Spinal cord (tissue), 10 donors: Measurements from ENCODE around the gene RPA3. TPM values are rescaled to one million over a fixed set of nuclear protein-coding genes. Genes with fewer than 3 reads are reported as not detected.

Experiments used
- DNase-seq, 6 donors: peaks; one replicate each; pipeline versions ENCODE4 v3.0.0 to v3.0.0-alpha.2; 2013 to 2015; ENCODE audit warnings: low spot score in 6 of 6, low read depth in 4 of 6
- H3K27ac ChIP-seq: one replicate; pipeline ENCODE4 v1.5.1; 2013; ENCODE audit warnings: low read depth, low read length, control low read depth
- H3K27me3 ChIP-seq: one replicate; pipeline ENCODE4 v1.6.1; 2013; ENCODE audit warnings: low read length; ENCODE audit not compliant: control insufficient read depth, insufficient read depth
- H3K36me3 ChIP-seq: one replicate; pipeline ENCODE4 v1.6.1; 2013; ENCODE audit warnings: low read length; ENCODE audit not compliant: control insufficient read depth, insufficient read depth
- H3K4me1 ChIP-seq: one replicate; pipeline ENCODE4 v1.6.1; 2013; ENCODE audit warnings: low read length; ENCODE audit not compliant: control insufficient read depth, insufficient read depth
- H3K4me3 ChIP-seq: one replicate; pipeline ENCODE4 v1.5.1; 2013; ENCODE audit warnings: low read depth, low read length, control low read depth
- H3K9me3 ChIP-seq: one replicate; pipeline ENCODE4 v1.6.1; 2013; ENCODE audit warnings: low read length; ENCODE audit not compliant: control insufficient read depth, insufficient read depth
- WGBS: methylation state at CpG from one replicate; pipeline ENCODE4 v1.1.5; 2013; ENCODE audit warnings: missing lambda C conversion rate; ENCODE audit not compliant: insufficient coverage; 5-methylcytosine and 5-hydroxymethylcytosine counted together
- polyA plus RNA-seq, 2 donors: library from polyadenylated mRNA; unstranded; fragments of 120-200 nt; gene quantifications; one replicate each; pipeline ENCODE4 v1.2.1, GENCODE V29; 2013; ENCODE audit not compliant: insufficient read length in 2 of 2
- total RNA-seq, 2 donors: library from RNA; depleted of rRNA in 1 of 2; stranded (reverse); fragments of 120-200 nt in 1 of 2; fragments of >200 nt in 1 of 2; gene quantifications; one replicate each; pipeline versions ENCODE4 v1.2.3 to v1.2.4, GENCODE V29; 2013 to 2014
- donor health status: healthy.

RPA3 gene
- total and polyA plus RNA-seq, 4 donors: 26.5 to 36.3 (median 32.3) TPM

DNA sequence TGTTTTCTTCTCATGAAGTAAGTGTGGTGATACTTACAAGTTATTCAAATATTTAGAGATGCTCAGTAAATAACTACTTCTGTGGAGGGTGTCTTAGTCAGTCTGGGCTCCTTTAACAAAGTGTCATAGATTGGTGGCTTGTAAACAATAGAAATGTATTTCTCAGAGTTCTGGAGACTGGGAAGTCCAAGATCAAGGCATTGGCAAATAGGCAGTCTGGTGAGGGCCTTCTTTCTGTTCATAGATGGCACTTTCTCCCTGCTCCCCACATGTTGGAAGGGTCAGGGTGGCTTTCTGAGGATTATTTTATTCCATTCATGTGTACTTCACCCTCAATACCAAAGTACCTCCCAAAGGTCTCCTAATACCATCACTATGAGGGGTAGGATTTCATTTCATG lies 18.4 kb downstream of the RPA3 start:
- Histone ChIP-seq H3K9me3 (no peaks in the 10 kb centered on the region), H3K4me3 (no peak overlapping the region), H3K36me3 (no peaks in the 10 kb centered on the region), H3K27me3 (no peaks in the 10 kb centered on the region), H3K4me1 (peaks cover 3% of the 10 kb centered on the region), H3K27ac (no peak overlapping the region)
- DNase-seq: no peak

DNA sequence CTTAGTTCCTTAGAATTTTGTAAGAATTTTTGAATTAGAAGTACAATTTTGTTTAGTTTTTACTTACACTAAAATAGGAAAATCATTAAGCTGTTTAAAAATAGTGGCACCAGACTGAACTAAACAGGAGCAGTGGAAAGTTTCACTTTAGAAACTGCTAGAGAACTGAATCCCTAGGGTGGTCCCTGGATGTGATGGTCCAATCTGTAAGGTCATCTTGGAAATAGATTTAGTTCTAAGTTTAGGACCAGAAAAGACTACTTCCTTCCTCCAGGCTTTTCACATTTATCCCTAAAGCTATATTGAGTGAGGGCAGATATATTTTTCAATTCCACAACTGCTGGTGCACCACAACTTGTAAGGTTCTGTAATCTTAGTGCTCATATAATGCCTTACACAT lies 19.0 kb downstream of the RPA3 start:
- Histone ChIP-seq H3K27ac (no peak overlapping the region), H3K36me3 (no peaks in the 10 kb centered on the region), H3K4me1 (peaks cover 3% of the 10 kb centered on the region), H3K4me3 (no peak overlapping the region), H3K27me3 (no peaks in the 10 kb centered on the region), H3K9me3 (no peaks in the 10 kb centered on the region)
- no peak for DNase-seq

DNA sequence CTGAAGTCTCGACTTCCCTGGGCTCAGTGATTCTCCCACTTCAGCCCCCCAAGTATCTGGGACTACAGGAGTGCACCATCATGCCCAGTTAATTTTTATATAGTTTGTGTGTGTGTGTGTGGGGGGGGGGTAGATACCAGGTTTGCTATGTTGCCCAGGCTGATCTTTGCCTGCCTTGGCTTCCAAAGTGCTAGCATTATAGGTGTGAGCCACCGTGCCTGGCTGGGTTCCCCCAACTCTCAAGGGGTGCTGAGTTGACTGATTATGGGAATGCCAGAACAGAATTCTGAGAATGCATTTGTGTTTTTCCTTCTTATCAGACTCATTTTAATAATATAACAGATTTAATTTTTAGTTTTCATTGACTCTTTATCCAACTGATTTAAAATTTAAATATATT lies 19.5 kb downstream of the RPA3 start:
- Histone ChIP-seq H3K27me3 (no peaks in the 10 kb centered on the region), H3K4me1 (peaks cover 3% of the 10 kb centered on the region), H3K9me3 (no peaks in the 10 kb centered on the region), H3K27ac (no peak overlapping the region), H3K4me3 (no peak overlapping the region), H3K36me3 (no peaks in the 10 kb centered on the region)
- 71% methylated on average over 1 of the region's 2 CpGs for WGBS
- DNase-seq: no peak

DNA sequence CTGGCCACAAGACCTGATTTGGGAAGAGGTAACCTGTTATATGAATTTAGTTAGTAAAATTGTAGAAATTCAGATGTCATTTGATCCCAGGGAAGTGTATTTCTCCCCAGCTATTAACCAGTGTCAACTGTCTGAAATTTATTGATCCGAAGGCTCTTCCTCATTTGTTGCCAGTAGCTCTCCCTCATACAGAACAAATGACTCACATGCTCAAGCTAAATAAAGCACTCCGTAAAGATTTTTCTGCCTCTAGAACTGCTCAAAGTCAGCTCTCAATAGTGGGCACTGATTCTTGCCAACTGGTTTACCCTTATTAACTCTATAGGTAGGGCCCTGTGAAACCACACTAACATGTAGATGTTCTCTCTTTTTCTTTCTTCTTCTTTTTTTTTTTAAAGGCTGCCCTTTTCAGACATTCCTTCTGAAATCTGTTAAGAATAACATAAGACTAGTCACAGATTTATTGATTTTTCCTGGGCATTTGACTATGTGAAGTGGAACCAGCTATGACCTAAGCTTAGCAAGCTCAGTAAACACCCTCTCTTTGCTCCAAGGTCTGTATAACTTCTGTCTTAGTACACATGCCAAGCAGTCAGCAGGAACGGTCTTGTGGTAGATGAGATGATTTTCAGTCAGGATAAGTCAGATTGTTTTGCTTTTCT lies 21.8 kb downstream of the RPA3 start:
- Histone ChIP-seq H3K9me3 (no peaks in the 10 kb centered on the region), H3K36me3 (no peaks in the 10 kb centered on the region), H3K4me3 (no peak overlapping the region), H3K4me1 (peaks cover 3% of the 10 kb centered on the region), H3K27ac (peak overlapping the region; percentile 40), H3K27me3 (no peaks in the 10 kb centered on the region)
- 72% methylated on average over 2 of the region's 3 CpGs for WGBS
- DNase-seq: no peak

DNA sequence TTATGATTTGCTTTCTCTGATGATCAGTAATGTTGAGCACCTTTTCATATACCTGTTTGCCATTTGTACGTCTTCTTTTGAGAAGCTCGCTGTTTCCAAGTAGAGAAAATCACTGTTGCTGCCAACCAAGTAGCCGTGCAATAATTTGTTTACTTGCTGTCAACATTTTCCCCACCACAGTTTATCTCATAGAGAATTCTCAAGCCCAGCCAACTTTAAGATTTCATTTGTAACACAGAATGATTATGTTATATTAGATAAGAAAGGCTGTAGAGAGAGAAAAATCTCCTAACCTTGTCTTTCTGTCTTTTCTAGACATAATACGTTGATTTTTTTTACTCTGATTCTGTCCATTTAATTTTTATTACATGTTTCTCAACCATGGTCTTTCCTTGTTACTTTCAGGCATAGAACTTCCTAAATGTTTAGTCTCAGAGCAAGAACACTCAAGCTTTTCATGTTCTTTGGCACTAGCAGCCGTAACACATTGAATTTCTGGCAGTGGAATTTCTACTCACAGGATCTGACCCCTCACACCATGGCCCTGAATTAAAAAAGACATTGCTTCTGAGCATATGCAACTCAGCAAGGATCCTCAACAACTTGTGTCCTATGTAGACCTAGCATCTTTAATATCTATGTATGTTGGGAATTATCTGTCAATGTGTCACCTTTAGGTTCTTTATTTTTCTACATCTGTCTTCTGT lies 23.1 kb downstream of the RPA3 start:
- peak overlapping the region; percentile 33 for H3K27ac ChIP-seq
- DNase-seq: peak in 3 of 6 donors; percentile 31 to 70 (median 43)
- WGBS: 63% methylated on average over 2 of the region's 5 CpGs

DNA sequence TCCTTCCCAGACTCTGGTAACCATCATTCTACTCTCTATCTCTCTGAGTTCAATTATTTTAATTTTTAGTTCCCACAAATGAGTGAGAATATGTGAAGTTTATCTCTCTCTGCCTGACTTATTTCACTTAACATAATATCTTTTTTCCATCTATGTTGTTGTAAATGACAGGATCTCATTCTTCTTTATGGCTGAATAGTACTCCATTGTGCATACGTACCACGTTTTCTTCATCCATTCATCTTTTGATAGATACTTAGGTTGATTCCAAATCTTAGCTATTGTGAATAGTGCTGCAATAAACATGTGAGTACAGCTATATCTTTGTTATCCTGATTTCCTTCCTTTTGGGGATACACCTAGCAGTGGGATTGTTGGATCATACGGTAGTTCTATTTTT lies 23.9 kb downstream of the RPA3 start:
- H3K36me3 ChIP-seq: no peaks in the 10 kb centered on the region
- no peaks in the 10 kb centered on the region for H3K27me3 ChIP-seq
- WGBS: no CpG with 5 or more reads among the region's 3 CpGs
- no peaks in the 10 kb centered on the region for H3K9me3 ChIP-seq
- peaks cover 3% of the 10 kb centered on the region for H3K4me1 ChIP-seq
- H3K27ac ChIP-seq: peak overlapping the region; percentile 33
- DNase-seq: no peak
- no peak overlapping the region for H3K4me3 ChIP-seq

More for the DNA sequence above, 23.1 kb downstream of the RPA3 start:
- no peaks in the 10 kb centered on the region for H3K9me3 ChIP-seq
- peaks cover 3% of the 10 kb centered on the region for H3K4me1 ChIP-seq
- H3K4me3 ChIP-seq: no peak overlapping the region
- no peaks in the 10 kb centered on the region for H3K27me3 ChIP-seq
- H3K36me3 ChIP-seq: no peaks in the 10 kb centered on the region

DNA sequence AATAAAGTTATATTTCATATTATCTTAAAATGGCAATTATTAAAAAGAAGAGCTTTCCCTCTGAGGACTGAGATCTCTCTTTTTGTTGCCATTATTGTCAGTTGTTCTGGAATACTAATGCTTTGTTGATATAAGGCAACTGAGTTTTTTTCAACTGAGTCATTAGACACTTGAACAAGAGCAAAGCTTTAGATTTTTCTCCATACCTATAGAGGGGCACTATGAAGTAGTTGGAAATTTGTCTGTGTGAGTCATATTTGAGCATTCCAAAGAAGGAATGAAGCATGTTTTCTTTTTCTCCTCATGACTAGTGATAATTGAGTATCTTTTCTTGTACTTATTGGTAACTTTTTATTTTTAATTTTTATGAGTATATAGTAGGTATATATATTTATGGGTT lies 24.5 kb downstream of the RPA3 start:
- H3K27ac ChIP-seq: no peak overlapping the region
- DNase-seq: no peak
- no peaks in the 10 kb centered on the region for H3K27me3 ChIP-seq

DNA sequence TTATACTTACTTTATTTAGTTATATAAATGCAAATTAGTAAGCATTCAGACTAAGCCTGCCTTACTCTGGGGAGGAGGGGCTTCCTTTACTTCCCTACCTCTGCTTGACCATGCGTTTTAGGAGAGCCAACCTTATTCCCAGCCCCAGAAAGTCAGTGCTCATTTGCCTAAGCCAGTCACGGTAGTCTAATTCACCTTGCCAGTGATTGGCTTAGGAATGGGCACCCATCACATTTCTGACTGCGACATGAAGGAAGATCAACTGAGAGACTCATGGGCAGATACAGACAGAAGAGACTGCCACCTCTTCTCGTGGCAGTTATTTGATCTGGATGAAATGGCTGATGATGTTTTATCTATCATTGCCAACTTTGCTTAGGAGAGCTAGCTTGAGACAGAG lies 29.5 kb downstream of the RPA3 start:
- no peaks in the 10 kb centered on the region for H3K9me3 ChIP-seq
- no peak for DNase-seq
- H3K27ac ChIP-seq: no peak overlapping the region
- H3K4me3 ChIP-seq: no peak overlapping the region
- no peaks in the 10 kb centered on the region for H3K4me1 ChIP-seq
- 90% methylated on average over 4 of the region's 4 CpGs for WGBS
- no peaks in the 10 kb centered on the region for H3K27me3 ChIP-seq
- H3K36me3 ChIP-seq: no peaks in the 10 kb centered on the region

More for the DNA sequence above, 24.5 kb downstream of the RPA3 start:
- Histone ChIP-seq H3K36me3 (no peaks in the 10 kb centered on the region), H3K4me3 (no peak overlapping the region), H3K4me1 (peaks cover 3% of the 10 kb centered on the region), H3K9me3 (no peaks in the 10 kb centered on the region)

DNA sequence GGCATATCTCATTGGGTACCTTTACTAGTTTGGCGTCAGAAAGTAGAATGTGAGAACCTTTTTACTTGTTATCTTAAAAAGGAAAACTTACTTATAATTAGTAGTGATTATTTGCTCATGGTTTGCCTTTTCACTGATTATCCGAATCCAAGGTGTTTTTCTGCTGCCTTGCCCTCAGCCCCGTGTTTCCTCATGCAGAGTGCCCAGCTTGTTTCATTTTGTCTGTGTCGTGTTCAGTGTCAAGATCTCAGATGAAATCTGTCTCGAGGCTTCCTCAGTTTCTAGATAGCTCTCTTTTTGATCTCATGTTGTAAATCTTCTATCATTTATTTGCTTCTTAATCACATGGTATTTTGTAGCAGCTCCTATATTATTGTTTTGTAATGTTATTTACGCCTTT lies 30.1 kb downstream of the RPA3 start:
- Histone ChIP-seq H3K27me3 (no peaks in the 10 kb centered on the region), H3K4me1 (no peaks in the 10 kb centered on the region), H3K36me3 (no peaks in the 10 kb centered on the region), H3K9me3 (no peaks in the 10 kb centered on the region), H3K4me3 (no peak overlapping the region), H3K27ac (no peak overlapping the region)
- WGBS: 67% methylated on average over 1 of the region's 6 CpGs
- no peak for DNase-seq

DNA sequence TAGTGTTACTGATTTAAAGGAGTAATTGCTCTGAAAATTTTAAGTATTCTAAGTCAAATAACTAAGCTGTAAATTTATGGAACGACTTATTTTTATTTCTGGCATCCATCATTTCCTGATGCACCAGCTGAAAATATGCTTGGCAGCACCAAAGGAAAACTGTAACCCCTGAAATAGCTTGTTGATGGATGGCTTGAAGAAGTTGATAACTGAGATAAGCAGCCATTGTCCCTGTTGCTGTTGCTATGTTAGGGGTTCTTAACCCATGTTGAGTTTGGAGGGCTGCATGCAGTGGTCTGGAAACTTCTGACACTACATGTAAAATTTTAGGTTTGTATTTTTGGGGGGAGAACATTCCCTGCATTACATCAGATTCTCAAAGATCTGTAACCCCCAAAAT lies 30.6 kb downstream of the RPA3 start:
- no peaks in the 10 kb centered on the region for H3K9me3 ChIP-seq
- no peak overlapping the region for H3K4me3 ChIP-seq
- H3K36me3 ChIP-seq: no peaks in the 10 kb centered on the region
- no peak overlapping the region for H3K27ac ChIP-seq
- no peaks in the 10 kb centered on the region for H3K4me1 ChIP-seq
- WGBS: no CpG with 5 or more reads among the region's 1 CpG
- no peaks in the 10 kb centered on the region for H3K27me3 ChIP-seq
- DNase-seq: no peak
